NCI-H1092 treated with DMSO at 0.1 percent for 48 hours (cell line): Measurements from ENCODE around the gene GNL3L.
"Not testable (repeated sequence)": the region's sequence is repeated elsewhere in the genome, so short reads cannot be mapped to it uniquely, and the experiment has no call there.

Source experiments
- DNase-seq: peaks from one replicate; lab custom pipeline; 2025; lab: John Stamatoyannopoulos, UW

GNL3L gene

GRCh38 chrX:54555006-54555405 is 25.0 kb downstream of the GNL3L start:
- DNase-seq: not testable (repeated sequence)

- DNase-seq: no peak
Observed at GRCh38 chrX:54560411-54560810, 30.4 kb downstream of the GNL3L start.

GRCh38 chrX:54561622-54562021 is 31.6 kb downstream of the GNL3L start:
- no peak for DNase-seq

GRCh38 chrX:54564936-54565335 is 34.9 kb downstream of the GNL3L start:
- no peak for DNase-seq

- no peak for DNase-seq
Observed at GRCh38 chrX:54570332-54570731, 40.3 kb downstream of the GNL3L start.

GRCh38 chrX:54572641-54573040 is 42.6 kb downstream of the GNL3L start:
- DNase-seq: not testable (repeated sequence)

- no peak for DNase-seq
Observed at GRCh38 chrX:54597728-54598127, 67.7 kb downstream of the GNL3L start.

GRCh38 chrX:54602563-54602962 is 72.5 kb downstream of the GNL3L start:
- DNase-seq: no peak
